HepG2 (cell line): ENCODE results near the gene PRDM15. TPM values are rescaled to one million over a fixed set of nuclear protein-coding genes. Genes with fewer than 3 reads are reported as not detected.

Experiments used
- EP300 ChIP-seq, 3 experiments: sonication (generic) in 1 of 3; formaldehyde crosslinking in 1 of 3; IDR thresholded peaks; 2 replicates each; pipeline versions ENCODE4 v1.5.1 to v1.6.1; 2011 to 2020; ENCODE audit warnings: low read depth in 2 of 3, low read length in 2 of 3, borderline replicate concordance in 1 of 3, improper control_type of control experiment in 1 of 3, mild to moderate bottlenecking in 1 of 3, missing genetic modification reagents in 1 of 3, moderate library complexity in 1 of 3
- ETV5 ChIP-seq: IDR thresholded peaks from 2 replicates; pipeline ENCODE4 v1.6.1; 2018; ENCODE audit warnings: missing biosample characterization, missing genetic modification reagents, inconsistent platforms, borderline replicate concordance
- GABPA ChIP-seq, 2 experiments: IDR thresholded peaks; 2 replicates each; pipeline ENCODE4 v1.6.1; 2011 to 2016; ENCODE audit warnings: low read depth in 2 of 2, low read length in 1 of 2, missing biosample characterization in 1 of 2, missing genetic modification characterization in 1 of 2
- HDAC2 ChIP-seq: sonication (generic); formaldehyde crosslinking; IDR thresholded peaks from 2 replicates; pipeline ENCODE4 v1.4.0; 2020; ENCODE audit warnings: missing genetic modification reagents
- HOXA3 ChIP-seq: sonication (generic); formaldehyde crosslinking; IDR thresholded peaks from 2 replicates; pipeline ENCODE4 v1.5.0; 2020; ENCODE audit warnings: missing genetic modification reagents
- KDM5A ChIP-seq: fragments of 200-600 bp; sonication (generic); IDR thresholded peaks from 2 replicates; pipeline ENCODE4 v1.7.0; 2018; ENCODE audit warnings: antibody characterized with exemption, mild to moderate bottlenecking, low read length, borderline replicate concordance
- POLR2AphosphoS2 ChIP-seq: IDR thresholded peaks from 2 replicates; pipeline ENCODE4 v1.6.1; 2011; ENCODE audit warnings: low read depth, low read length, improper control_type of control experiment
- RFXAP ChIP-seq: sonication (generic); formaldehyde crosslinking; IDR thresholded peaks from 2 replicates; pipeline ENCODE4 v1.4.0; 2020; ENCODE audit warnings: missing genetic modification reagents, borderline replicate concordance
- SRF ChIP-seq: IDR thresholded peaks from 2 replicates; pipeline ENCODE4 v1.6.1; 2011; ENCODE audit warnings: mild to moderate bottlenecking, low read depth, low read length, moderate library complexity
- YEATS4 ChIP-seq: sonication (generic); formaldehyde crosslinking; IDR thresholded peaks from 2 replicates; pipeline ENCODE4 v1.4.0; 2020; ENCODE audit warnings: missing genetic modification reagents, borderline replicate concordance
- ZFY ChIP-seq: sonication (generic); formaldehyde crosslinking; IDR thresholded peaks from 2 replicates; pipeline ENCODE4 v1.4.0; 2020; ENCODE audit warnings: missing genetic modification reagents
- ZNF251 ChIP-seq: sonication (generic); formaldehyde crosslinking; IDR thresholded peaks from 2 replicates; pipeline ENCODE4 v1.9.0; 2021; ENCODE audit warnings: mild to moderate bottlenecking, missing genetic modification reagents
- ZNF501 ChIP-seq: sonication (generic); formaldehyde crosslinking; IDR thresholded peaks from 2 replicates; pipeline ENCODE4 v1.5.1; 2020; ENCODE audit warnings: mild to moderate bottlenecking, moderate library complexity, missing genetic modification reagents
- ZNF598 ChIP-seq: sonication (generic); formaldehyde crosslinking; IDR thresholded peaks from 2 replicates; pipeline ENCODE4 v1.5.1; 2020; ENCODE audit warnings: mild to moderate bottlenecking, missing genetic modification reagents, borderline replicate concordance
- polyA plus RNA-seq, 8 experiments: library from polyadenylated mRNA; depleted of rRNA in 3 of 8; stranded (reverse) in 7 of 8; unstranded in 1 of 8; fragments of >200 nt; fragmentation: Illumina TruSeq in 4 of 8; extraction: Trizol in 4 of 8; gene quantifications; 2 replicates each; pipeline versions ENCODE4 v1.2.1 to v1.2.3, GENCODE V29; 2011 to 2016; ENCODE audit warnings: low read depth in 4 of 8, missing spikeins in 1 of 8, mixed read lengths in 1 of 8; ENCODE audit not compliant: insufficient read depth in 1 of 8
- total RNA-seq, 5 experiments: library from RNA; depleted of rRNA; stranded (reverse); fragments of >200 nt; fragmentation: Illumina TruSeq; extraction: Trizol; gene quantifications; 2 replicates each; pipeline ENCODE4 v1.2.3, GENCODE V29; 2016; ENCODE audit warnings: low read depth in 1 of 5
- TF ChIP-seq, protein P1 (sequence below): IDR thresholded peaks from 2 replicates; pipeline ENCODE4 v1.6.1; 2012; ENCODE audit warnings: inconsistent platforms
- TF ChIP-seq, protein P2 (sequence below): sonication (generic); formaldehyde crosslinking; IDR thresholded peaks from 2 replicates; pipeline ENCODE4 v1.4.0; 2020; ENCODE audit warnings: missing genetic modification reagents
- TF ChIP-seq, protein P3 (sequence below): IDR thresholded peaks from 2 replicates; pipeline ENCODE4 v1.6.1; 2016; ENCODE audit warnings: low read depth
- TF ChIP-seq, protein P4 (sequence below): sonication (generic); formaldehyde crosslinking; IDR thresholded peaks from 2 replicates; pipeline ENCODE4 v1.5.1; 2020; ENCODE audit warnings: mild to moderate bottlenecking, missing genetic modification reagents, moderate library complexity
- TF ChIP-seq, protein P5 (sequence below): sonication (generic); formaldehyde crosslinking; IDR thresholded peaks from 2 replicates; pipeline ENCODE4 v1.8.0; 2022; ENCODE audit warnings: missing genetic modification reagents, mild to moderate bottlenecking, moderate library complexity, borderline replicate concordance

PRDM15 gene
- total and polyA plus RNA-seq, 2 of the 13 experiments (the other 11 are each of a cell fraction or from before 2014, with no cell fraction given): 4.0 to 6.9 TPM

DNA sequence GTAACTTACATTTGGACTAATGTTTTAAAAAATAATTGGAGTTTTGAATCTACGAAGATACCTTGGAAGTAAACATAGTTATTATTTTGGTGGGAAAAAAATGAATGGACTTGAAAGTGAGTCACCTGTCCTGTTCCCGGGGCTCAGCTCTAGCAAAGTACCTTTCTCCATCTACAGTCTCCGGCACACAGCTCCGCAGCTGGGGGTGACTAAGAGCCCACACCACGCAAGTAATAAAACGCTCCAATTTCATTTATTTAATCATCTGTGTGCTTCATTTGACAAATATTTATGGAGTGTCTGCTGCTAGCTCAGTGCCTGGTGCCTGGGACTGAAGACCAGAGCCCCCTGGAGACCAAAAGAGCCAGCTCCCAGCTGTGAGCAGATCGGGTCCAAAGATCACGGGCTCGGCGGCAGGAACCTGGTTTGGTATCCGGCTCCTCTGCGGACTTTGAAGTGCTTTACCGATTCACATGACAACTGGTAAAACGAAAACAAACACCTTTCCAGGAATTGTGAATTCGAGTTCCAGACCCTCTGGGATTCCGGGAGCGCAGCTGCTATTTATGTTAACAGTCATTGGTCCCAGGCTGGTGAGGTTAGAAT is 110.6 kb downstream of the PRDM15 start (continued):
- TF ChIP-seq, protein P1, sequence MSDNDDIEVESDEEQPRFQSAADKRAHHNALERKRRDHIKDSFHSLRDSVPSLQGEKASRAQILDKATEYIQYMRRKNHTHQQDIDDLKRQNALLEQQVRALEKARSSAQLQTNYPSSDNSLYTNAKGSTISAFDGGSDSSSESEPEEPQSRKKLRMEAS: no peak
- TF ChIP-seq SRF: 0 out of 2 replicates have a peak, but pooled peaks have one; percentile 28
- 0 out of 2 replicates have a peak, but pooled peaks have one; percentile 58 for TF ChIP-seq RFXAP (CRISPR knock-in tag)
- TF ChIP-seq GABPA (IDR thresholded peaks at IDR 0.05; ENCODE audit: low read depth, low read length): no peak
- peak; percentile 58; the same call in 1 of the 2 replicates for TF ChIP-seq GABPA (CRISPR knock-in tag; IDR thresholded peaks at IDR 0.05; ENCODE audit: low read depth)
- no peak for TF ChIP-seq ZNF251 (CRISPR knock-in tag)
- no peak for TF ChIP-seq POLR2AphosphoS2
- TF ChIP-seq, protein P2, sequence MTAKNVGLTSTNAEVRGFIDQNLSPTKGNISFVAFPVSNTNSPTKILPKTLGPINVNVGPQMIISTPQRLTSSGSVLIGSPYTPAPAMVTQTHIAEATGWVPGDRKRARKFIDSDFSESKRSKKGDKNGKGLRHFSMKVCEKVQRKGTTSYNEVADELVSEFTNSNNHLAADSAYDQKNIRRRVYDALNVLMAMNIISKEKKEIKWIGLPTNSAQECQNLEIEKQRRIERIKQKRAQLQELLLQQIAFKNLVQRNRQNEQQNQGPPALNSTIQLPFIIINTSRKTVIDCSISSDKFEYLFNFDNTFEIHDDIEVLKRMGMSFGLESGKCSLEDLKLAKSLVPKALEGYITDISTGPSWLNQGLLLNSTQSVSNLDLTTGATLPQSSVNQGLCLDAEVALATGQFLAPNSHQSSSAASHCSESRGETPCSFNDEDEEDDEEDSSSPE (CRISPR knock-in tag): peak; percentile 37; the same call in 1 of the 2 replicates
- TF ChIP-seq HDAC2 (CRISPR knock-in tag): peak; percentile 81
- TF ChIP-seq YEATS4 (CRISPR knock-in tag): peak; percentile 74; the same call in 1 of the 2 replicates
- no peak for TF ChIP-seq ZNF598 (CRISPR knock-in tag)
- TF ChIP-seq HOXA3 (CRISPR knock-in tag): peak; percentile 73
- TF ChIP-seq KDM5A: 0 out of 2 replicates have a peak, but pooled peaks have one; percentile 17
- peak; percentile 92 for TF ChIP-seq ETV5
- TF ChIP-seq, protein P3, sequence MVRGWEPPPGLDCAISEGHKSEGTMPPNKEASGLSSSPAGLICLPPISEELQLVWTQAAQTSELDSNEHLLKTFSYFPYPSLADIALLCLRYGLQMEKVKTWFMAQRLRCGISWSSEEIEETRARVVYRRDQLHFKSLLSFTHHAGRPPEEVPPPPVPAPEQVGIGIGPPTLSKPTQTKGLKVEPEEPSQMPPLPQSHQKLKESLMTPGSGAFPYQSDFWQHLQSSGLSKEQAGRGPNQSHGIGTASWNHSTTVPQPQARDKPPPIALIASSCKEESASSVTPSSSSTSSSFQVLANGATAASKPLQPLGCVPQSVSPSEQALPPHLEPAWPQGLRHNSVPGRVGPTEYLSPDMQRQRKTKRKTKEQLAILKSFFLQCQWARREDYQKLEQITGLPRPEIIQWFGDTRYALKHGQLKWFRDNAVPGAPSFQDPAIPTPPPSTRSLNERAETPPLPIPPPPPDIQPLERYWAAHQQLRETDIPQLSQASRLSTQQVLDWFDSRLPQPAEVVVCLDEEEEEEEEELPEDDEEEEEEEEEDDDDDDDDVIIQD: no peak; the same call in 1 of the 2 replicates
- peak; percentile 81 to 83 for TF ChIP-seq EP300 (IDR thresholded peaks at IDR 0.05; ENCODE audit: low read depth in 2 of 2, low read length in 2 of 2)
- peak; percentile 66 for TF ChIP-seq EP300 (CRISPR knock-in tag; IDR thresholded peaks at IDR 0.05; ENCODE audit: borderline replicate concordance)
- TF ChIP-seq ZFY (CRISPR knock-in tag): peak; percentile 44; the same call in 1 of the 2 replicates
- TF ChIP-seq, protein P4, sequence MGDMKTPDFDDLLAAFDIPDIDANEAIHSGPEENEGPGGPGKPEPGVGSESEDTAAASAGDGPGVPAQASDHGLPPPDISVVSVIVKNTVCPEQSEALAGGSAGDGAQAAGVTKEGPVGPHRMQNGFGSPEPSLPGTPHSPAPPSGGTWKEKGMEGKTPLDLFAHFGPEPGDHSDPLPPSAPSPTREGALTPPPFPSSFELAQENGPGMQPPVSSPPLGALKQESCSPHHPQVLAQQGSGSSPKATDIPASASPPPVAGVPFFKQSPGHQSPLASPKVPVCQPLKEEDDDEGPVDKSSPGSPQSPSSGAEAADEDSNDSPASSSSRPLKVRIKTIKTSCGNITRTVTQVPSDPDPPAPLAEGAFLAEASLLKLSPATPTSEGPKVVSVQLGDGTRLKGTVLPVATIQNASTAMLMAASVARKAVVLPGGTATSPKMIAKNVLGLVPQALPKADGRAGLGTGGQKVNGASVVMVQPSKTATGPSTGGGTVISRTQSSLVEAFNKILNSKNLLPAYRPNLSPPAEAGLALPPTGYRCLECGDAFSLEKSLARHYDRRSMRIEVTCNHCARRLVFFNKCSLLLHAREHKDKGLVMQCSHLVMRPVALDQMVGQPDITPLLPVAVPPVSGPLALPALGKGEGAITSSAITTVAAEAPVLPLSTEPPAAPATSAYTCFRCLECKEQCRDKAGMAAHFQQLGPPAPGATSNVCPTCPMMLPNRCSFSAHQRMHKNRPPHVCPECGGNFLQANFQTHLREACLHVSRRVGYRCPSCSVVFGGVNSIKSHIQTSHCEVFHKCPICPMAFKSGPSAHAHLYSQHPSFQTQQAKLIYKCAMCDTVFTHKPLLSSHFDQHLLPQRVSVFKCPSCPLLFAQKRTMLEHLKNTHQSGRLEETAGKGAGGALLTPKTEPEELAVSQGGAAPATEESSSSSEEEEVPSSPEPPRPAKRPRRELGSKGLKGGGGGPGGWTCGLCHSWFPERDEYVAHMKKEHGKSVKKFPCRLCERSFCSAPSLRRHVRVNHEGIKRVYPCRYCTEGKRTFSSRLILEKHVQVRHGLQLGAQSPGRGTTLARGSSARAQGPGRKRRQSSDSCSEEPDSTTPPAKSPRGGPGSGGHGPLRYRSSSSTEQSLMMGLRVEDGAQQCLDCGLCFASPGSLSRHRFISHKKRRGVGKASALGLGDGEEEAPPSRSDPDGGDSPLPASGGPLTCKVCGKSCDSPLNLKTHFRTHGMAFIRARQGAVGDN (CRISPR knock-in tag): peak; percentile 50
- TF ChIP-seq, protein P5, sequence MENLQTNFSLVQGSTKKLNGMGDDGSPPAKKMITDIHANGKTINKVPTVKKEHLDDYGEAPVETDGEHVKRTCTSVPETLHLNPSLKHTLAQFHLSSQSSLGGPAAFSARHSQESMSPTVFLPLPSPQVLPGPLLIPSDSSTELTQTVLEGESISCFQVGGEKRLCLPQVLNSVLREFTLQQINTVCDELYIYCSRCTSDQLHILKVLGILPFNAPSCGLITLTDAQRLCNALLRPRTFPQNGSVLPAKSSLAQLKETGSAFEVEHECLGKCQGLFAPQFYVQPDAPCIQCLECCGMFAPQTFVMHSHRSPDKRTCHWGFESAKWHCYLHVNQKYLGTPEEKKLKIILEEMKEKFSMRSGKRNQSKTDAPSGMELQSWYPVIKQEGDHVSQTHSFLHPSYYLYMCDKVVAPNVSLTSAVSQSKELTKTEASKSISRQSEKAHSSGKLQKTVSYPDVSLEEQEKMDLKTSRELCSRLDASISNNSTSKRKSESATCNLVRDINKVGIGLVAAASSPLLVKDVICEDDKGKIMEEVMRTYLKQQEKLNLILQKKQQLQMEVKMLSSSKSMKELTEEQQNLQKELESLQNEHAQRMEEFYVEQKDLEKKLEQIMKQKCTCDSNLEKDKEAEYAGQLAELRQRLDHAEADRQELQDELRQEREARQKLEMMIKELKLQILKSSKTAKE (CRISPR knock-in tag): peak; percentile 78; the same call in 1 of the 2 replicates
- TF ChIP-seq ZNF501 (CRISPR knock-in tag): peak; percentile 59; the same call in 1 of the 2 replicates
